IPS DF 4.7 (cell line): ENCODE measurements around the gene SRRM3.
"Not testable (repeated sequence)": the region's sequence is repeated elsewhere in the genome, so short reads cannot be mapped to it uniquely, and the experiment has no call there.

Experiments
- DNase-seq: peaks from one replicate; pipeline ENCODE4 v3.0.0-alpha.2; 2013; ENCODE audit warnings: low spot score; ENCODE audit errors: extremely low read depth

Gene SRRM3

GRCh38 chr7:76286842-76287403, 85.2 kb downstream of the SRRM3 start:
- no peak for DNase-seq

GRCh38 chr7:76290847-76291350, 89.2 kb downstream of the SRRM3 start:
- DNase-seq, result not testable (repeated sequence)

GRCh38 chr7:76291351-76292212, 89.9 kb downstream of the SRRM3 start:
- peak; percentile 93 for DNase-seq

GRCh38 chr7:76292213-76292573, 90.5 kb downstream of the SRRM3 start:
- no peak for DNase-seq

GRCh38 chr7:76292911-76293310, 91.2 kb downstream of the SRRM3 start:
- not testable (repeated sequence) for DNase-seq

GRCh38 chr7:76293407-76293901, 91.8 kb downstream of the SRRM3 start:
- no peak for DNase-seq

GRCh38 chr7:76294344-76295024, 92.8 kb downstream of the SRRM3 start:
- no peak for DNase-seq

GRCh38 chr7:76296743-76297740, 95.3 kb downstream of the SRRM3 start:
- DNase-seq, result no peak

- no peak for DNase-seq
Observed at GRCh38 chr7:76300166-76300731, 98.6 kb downstream of the SRRM3 start.

- no peak for DNase-seq
Observed at GRCh38 chr7:76301000-76301399, 99.3 kb downstream of the SRRM3 start.

GRCh38 chr7:76302347-76303201, 100.9 kb downstream of the SRRM3 start, which contains the start of gene HSPB1:
Gene HSPB1 (plus strand): TSS chr7:76302673. CDS start chr7:76302713, 40 bp downstream.
- no peak for DNase-seq

- no peak for DNase-seq
Observed at GRCh38 chr7:76303202-76304147, 101.8 kb downstream of the SRRM3 start.

- DNase-seq, result no peak
Observed at GRCh38 chr7:76304888-76305375, 103.2 kb downstream of the SRRM3 start.

- not testable (repeated sequence) for DNase-seq
Observed at GRCh38 chr7:76308874-76309273, 107.2 kb downstream of the SRRM3 start.

- not testable (repeated sequence) for DNase-seq
Observed at GRCh38 chr7:76309341-76310101, 107.8 kb downstream of the SRRM3 start.

- DNase-seq, result no peak
Observed at GRCh38 chr7:76310102-76310957, 108.6 kb downstream of the SRRM3 start.
